HCEC 1CT (cell line): Measurements from ENCODE around the gene ERF.

Experiments used
- DNase-seq: peaks from one replicate; pipeline ENCODE4 v3.0.0-alpha.2; 2017

ERF gene

GRCh38 chr19:42252365-42253244 is 2.3 kb downstream of the ERF start:
- peak; percentile 49 for DNase-seq

GRCh38 chr19:42251572-42252358 is 3.2 kb downstream of the ERF start:
- no peak for DNase-seq

GRCh38 chr19:42250666-42251531 is 4.0 kb downstream of the ERF start:
- peak; percentile 45 for DNase-seq

- no peak for DNase-seq
Measured at GRCh38 chr19:42250183-42250665, 4.7 kb downstream of the ERF start.

- DNase-seq: no peak
Measured at GRCh38 chr19:42249769-42250168, 5.2 kb downstream of the ERF start.

GRCh38 chr19:42249149-42249750 is 5.7 kb downstream of the ERF start:
- no peak for DNase-seq

GRCh38 chr19:42248270-42249148 is 6.4 kb downstream of the ERF start:
- no peak for DNase-seq

- DNase-seq: no peak
Measured at GRCh38 chr19:42247640-42248199, 7.2 kb downstream of the ERF start.

GRCh38 chr19:42246922-42247639 is 7.8 kb downstream of the ERF start:
- no peak for DNase-seq

GRCh38 chr19:42246143-42246921 is 8.6 kb downstream of the ERF start:
- DNase-seq: peak; percentile 69

- no peak for DNase-seq
Measured at GRCh38 chr19:42245231-42245630, 9.7 kb downstream of the ERF start.

- DNase-seq: peak; percentile 93
Measured at GRCh38 chr19:42244347-42245220, 10.3 kb downstream of the ERF start.

- DNase-seq: peak; percentile 99
Measured at GRCh38 chr19:42242512-42243409, 12.2 kb downstream of the ERF start, which contains the start of gene GSK3A. GSK3A (minus strand) TSS chr19:42242602; CDS start chr19:42242465, 137 bp downstream.

GRCh38 chr19:42242069-42242511 is 12.8 kb downstream of the ERF start:
- DNase-seq: no peak

- DNase-seq: no peak
Measured at GRCh38 chr19:42241279-42241678, 13.6 kb downstream of the ERF start.

GRCh38 chr19:42239544-42240220 is 15.2 kb downstream of the ERF start:
- no peak for DNase-seq

- DNase-seq: no peak
Measured at GRCh38 chr19:42235181-42235580, 19.7 kb downstream of the ERF start.
